Activated CD4-positive, alpha-beta T cell treated with anti-CD3 and anti-CD28 coated beads, Interleukin-2, amount 50 U/mL, for 24 hours (primary cell): ENCODE results near the gene GSDME.
"Not testable (repeated sequence)": the region's sequence is repeated elsewhere in the genome, so short reads cannot be mapped to it uniquely, and the experiment has no call there.

Source experiments
- DNase-seq, 2 donors: peaks; one replicate each; pipeline ENCODE4 v3.0.0-alpha.2; 2020; ENCODE audit warnings: low read depth in 1 of 2, low spot score in 1 of 2

GSDME gene

DNA sequence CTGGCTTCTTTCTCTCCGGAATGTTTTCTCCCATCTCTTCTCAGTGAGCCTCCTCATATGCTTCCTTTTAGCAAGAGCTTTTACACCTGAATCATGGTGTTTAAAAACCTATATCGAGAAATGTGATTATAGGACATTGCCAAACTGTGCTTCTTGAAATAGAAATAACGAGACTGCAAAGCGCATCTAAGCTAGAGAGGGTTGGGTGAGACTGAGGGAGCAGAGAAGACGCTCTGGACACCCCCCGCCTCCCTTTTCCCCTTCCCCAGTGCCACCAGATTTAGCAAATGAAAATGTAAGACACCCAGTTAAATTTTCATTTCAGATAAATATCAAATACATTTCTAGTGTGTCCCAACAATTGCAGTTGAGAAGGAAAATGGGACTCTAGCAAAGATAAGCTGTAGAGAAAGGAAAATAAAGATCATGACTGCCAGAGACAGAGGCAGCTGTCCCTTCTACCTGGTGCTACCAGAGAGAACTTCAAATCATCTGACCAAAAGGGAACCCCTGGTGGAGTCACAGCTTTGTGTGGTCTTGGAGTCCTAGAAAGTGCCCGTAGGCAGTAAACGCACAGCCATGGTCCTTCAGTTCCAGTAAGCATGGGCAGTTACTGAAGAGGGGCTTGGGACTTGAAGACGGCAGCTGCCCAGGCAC, 14.6 kb downstream of the GSDME start:
- no peak for DNase-seq

DNA sequence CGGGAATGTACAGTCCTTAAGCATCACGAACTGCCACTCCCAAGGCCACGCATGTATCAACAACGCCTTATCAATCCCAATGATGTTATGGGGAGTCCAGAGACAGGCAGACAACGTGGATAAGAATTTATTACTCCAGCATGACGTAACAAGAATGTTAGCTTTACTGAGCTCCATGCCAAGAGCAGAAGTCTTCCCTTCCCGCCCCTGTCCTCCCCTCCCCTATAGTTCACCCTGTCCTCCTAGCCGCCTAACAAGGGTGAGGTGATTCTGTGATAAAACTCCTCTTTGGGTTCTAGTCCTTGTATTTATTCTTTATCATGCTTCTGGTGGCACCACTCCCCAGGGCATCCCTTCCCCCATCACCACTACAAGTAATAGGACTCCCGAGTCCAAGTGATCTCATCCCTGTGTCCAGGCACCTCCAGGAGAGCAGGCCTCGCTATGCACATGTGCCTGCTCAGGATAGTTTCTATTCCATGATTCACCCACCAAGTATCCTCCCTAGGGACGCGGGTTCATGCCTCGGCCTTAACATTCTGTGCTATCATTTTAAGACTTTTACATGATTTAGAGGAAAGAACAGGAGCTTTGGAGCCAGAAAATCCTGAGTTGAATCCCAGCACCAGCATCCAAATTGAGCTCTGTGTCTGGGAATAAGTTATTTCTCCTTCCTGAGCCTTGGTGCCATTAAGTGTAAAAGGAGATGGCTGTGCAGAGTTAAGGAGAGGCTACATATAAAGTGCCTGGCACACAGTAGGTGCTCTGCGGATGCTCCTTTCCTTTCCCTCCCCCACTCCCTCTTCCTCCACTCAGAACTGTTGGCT, 15.4 kb downstream of the GSDME start:
- DNase-seq, result no peak

DNA sequence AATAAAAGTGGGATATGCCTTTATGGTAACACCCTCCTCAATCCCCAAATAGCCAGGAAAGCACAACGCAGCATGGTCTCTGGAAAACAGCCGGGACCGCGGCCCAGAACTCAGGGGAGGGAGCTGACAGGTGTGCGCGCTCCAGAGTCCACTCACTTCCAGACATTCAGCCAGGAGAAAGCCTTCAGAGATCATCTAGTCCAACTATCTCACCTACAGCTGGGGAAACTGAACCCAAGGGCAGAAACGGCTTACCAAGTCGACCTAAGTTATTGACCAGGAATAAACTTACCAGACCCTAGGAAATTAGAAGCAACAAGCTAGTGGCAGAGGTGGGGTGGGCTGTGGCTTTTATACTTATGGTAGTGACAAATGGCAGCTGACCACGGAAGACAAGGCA, 16.4 kb downstream of the GSDME start:
- no peak for DNase-seq

DNA sequence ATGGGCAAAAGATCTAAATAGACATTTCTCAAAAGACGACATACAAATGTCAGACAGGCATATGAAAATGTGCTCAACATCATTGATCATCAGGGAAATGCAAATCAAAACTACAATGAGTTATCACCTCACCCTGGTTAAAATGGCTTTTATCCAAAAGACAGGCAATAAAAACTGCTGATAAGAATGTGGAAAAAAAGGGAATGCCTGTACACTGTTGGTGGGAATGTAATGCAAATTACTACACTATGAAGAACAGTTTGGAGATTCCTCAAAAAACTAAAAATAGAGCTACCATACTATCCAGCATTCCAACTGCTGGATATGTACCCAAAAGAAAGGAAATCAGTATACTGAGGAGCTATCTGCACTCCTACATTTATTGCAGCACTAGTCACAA, 18.0 kb downstream of the GSDME start:
- no peak for DNase-seq

DNA sequence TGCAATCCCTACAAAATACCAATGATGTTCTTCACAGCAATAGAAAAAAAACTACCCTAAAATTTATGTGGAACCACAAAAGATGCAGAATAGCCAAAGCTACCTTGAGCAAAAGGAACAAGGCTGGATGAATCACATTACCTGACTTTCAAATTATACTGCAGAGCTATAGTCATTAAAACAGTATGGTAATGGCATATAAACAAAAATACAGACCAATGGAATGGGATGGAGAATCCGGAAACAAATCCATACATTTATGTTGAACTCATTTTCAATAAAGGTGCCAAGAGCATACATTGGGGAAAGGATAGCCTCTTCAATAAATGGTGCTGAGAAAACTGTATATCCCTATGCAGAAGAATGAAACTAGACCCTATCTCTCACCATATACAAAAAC, 18.7 kb downstream of the GSDME start:
- no peak for DNase-seq

DNA sequence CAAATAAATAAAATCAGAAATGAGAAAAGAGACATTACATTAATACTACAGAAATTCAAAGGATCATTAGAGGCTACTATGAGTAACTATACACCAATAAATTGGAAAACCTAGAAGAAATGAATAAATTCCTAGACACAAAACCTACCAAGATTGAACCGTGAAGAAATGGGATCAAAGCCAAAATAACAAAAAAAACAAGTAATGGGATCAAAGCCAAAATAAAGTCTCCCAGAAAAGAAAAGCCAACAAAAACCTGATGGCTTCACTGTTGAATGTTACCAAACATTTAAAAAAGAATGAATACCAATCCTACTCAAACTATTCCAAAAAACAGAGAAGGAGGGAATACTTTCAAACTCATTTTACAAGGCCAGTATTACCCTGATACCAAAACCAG, 20.0 kb downstream of the GSDME start:
- no peak for DNase-seq

DNA sequence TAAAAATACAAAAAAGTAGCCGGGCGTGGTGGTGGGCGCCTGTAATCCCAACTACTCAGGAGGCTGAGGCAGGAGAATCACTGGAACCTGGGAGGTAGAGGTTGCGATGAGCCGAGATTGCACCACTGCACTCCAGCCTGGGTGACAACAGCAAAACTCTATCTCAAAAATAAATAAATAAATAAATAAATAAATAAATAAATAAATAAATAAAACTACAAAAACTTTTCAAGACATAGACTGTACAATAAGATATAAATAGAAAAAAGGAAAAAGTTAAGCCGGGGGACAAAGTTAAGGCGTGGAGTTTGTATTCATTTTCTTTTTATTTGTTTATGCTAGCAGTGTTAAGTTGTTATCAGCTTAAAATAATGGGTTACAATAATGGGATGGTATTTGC, 21.7 kb downstream of the GSDME start:
- not testable (repeated sequence) for DNase-seq

DNA sequence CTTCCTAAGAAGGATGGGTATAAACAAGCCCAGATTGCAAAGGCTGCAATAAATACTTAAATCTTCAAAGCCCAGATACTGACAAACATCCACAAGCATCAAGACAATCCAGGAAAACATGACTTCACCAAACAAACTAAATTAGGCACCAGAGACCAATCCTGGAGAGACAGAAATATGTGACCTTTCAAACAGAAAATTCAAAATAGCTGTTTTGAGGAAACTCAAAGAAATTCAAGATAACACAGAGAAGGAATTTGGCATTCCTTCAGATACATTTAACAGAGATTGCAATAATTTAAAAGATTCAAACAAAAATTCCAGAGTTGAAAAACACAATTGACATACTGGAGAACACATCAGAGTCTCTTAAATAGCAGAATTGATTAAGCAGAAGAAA, 23.0 kb downstream of the GSDME start:
- no peak for DNase-seq

DNA sequence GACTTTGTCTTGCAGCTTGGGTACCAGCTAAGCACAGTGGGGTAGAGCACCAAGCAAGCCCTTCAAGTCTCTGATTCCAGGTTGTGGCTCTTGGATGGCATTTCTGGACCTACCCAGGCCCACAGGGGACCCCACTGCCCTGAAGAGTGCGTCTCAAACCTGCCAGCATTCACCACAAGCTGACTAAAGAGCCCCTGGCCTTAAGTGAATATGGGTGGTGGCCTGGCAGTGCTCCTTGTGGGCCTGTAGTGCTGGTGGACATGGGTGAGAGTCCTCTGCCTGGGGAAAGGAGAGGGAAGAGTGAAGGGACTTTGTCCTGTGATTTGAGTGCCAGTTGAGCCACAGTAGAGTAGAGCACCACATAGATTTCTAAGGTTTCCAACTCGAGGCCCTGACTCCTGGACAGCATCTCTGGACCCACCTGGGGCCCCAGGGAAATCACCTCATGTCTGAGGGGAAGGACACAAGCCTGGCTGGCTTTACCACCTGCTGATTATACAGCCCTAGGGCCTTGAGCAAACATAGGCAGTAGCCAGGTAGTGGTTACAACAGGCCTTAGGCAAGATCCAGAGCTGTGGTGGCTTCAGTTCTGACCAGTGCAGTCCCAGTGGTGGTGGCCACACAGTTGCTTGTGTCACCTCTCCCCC, 23.7 kb downstream of the GSDME start:
- no peak for DNase-seq

DNA sequence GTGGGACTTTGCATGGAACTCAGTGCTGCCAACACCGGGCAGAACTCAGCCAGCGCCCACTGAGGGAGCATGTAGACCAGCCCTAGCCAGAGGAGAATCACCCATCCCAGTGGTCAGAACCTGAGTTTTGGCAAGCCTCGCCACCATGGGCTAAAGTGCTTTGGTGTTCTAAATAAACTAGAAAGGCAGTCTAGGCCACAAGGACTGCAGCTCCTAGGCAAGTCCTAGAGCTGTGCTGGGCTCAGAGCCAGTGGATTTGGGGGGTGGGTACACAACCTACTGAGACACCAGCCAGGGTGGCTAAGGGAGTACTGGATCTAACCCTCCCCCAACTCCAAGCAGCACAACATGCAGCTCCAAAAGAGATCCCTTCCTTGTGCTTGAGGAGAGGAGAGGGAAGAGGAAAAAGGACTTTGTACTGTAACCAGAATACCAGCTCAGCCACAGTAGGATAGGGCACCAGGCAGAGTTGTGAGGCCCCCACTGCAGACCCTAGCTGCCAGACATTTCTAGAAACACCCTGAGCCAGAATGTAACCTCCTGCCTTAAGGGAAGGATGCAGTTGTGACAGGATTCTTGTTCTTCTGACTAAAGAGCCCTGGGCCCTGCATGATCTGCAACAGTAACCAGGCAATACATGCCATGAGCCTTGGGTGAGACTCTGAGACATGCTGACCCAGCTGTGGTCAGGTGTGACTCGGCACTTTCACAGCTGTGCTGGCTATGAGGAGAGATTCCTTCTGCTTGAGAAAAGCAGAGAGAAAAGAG, 24.4 kb downstream of the GSDME start:
- DNase-seq, result no peak

DNA sequence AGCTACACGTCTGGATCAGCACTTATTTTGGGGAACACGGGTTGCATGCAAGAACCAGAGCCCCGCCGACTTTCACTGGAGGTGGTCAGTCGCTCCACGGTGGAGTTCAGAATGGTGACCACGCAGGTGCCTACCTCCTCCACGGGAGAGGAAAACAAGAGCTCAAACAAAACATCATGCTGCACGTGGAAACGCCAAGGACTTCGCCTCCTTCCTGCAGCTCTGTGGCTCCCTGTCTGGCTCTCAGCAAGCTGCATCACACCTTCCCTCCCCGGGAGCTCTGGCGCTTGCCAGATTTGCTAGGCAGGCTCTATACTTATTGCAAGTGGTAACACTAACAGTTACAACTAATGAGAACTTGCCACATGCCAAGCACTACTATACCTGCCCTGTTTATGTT, 26.0 kb downstream of the GSDME start:
- no peak for DNase-seq

DNA sequence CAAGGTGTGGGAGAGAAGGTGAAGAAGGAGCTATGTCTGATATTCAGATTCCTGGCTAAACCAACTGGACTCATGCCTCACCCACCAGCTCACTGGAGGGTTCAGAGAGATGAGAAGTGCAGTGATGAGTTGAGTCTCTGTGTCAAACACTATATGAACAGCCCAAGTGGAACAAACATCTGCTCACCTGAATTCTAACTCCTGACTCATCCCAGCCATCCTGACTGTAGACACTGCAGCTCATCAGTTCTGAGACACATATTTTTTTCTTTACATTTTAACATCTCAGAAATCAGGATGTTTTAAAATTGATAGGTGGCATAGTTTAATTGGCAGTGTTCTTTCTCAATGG, 27.3 kb downstream of the GSDME start:
- no peak for DNase-seq

DNA sequence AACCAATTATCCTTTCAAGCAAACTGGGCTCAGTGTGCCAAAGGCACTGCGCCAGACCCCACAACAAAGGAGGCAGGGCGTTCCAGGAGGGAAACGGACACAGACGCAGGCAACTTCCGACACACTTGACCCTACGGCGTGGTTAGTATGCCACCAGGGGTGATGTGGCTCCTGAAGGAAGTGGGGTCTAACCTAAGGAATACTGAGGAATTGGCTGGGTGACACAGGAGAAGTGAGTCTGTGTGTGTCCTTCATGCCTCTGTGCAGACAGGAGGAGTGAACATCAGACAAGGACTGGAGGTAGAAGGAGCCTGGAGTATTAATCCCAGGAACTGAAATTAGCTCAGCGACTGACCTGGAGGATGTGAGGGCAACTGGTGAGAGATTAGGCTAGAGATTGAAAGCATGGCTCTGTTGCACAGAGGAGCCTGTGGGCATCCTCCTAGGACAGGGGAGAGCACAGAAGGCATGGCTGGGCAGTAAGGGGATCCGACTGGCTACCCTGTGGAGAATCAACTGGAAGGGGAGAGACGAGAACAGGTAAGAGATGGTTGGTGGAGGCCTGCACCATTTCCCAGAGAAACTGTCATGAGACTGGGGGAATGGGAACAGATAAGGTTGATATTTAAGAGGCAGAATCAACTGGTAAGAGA, 27.8 kb downstream of the GSDME start:
- DNase-seq, result no peak

DNA sequence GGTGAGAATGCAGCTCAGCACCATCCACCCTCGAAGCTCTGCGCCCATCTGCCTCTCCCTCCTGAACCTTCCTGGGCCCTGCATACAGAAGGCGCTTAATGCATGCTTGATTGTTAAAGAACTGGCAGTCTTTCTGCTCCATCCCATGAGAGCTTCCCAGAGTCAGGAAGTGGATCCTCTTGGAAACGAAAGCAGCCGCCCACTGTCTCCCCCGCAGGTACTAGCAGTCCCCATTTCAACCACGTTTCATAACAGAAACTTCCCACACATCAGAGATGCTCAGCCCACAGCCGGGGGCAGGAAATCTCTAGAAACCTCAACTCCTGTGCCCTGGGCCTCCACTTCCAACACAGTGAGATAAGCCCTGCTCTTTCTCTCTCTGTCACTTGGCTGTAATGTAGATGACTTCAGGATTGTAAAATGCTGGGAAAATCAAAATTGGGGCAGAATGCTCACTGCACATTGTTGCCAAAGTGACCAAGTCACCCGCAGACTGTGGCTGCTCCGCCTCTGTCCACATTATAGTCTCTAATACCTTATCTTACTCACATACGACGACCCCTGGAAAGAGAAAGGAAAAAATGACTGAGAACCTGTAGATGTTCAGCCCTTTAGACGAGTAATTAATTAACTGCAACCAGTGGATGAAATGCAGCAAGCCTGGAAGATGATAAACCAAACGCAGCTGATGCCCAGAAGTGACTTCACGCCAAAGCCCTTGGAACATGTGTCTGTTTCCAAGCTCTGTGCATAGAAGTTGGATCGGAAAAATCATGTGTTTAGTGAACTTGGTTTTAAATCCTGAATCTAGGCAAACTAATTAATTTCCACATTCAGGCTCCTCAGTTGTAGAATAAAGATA, 28.5 kb downstream of the GSDME start:
- DNase-seq, result no peak

DNA sequence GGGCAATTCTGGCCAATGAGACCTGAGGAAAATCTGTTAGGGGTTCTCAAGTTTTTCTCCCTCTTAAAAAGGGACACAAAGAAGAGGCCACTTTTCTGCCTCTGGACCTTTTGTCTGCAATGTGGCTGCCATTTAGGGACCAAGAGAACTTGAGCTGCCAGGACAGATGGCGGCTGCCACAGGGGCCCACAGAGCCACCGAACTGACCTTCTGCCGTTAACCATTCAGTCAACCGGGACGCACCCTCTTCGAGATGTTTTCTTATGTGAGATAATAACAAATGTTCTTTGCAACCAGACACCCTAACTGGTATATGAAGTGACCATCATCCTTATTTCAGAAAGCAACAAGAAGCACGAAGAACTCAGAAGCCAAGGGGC, 29.2 kb downstream of the GSDME start:
- no peak for DNase-seq

DNA sequence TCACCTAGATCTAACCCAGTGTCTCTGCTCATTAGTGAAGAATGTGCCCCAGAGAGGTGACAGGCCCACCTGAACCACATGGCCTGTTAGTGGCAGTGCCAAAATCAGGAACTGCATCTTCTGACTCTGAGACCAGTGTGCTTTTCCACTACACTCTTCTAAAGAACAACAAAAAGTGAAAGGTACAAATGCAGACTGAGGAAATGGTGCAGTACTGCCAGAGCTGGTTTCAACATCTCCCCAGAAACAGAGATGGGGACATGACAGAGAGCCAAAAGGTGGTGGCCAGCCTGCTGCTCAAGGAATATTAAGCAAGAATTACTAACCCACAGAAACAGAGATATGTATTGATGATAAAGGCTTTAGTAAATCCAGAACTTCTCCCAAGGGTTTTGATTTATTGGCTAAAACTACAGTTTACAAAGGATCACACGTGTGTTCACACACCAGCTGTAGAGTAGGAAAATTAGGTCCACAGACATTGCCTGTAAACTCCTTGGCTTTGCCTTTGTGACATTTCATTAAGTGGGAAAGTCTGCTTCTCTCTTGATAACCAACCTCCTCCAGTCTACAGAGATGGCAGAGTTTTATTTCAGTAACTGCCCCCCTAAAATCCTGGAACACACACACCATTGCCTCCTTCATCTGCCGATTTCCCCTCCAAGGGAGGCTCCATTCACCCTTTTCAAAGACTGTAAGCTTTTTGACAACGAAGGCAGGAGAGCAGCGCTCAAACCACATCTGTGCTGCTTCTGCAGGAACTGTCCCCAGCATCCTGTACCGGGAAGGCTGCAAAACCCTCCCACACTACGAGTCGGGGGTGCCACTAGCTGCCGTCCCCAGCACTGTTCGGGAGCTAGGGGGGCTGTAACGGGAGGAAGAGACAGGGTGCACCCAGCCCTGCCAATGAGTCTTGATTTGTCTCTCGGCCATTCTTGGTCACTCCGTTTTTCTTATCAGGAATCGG, 29.8 kb downstream of the GSDME start:
- DNase-seq, result no peak

DNA sequence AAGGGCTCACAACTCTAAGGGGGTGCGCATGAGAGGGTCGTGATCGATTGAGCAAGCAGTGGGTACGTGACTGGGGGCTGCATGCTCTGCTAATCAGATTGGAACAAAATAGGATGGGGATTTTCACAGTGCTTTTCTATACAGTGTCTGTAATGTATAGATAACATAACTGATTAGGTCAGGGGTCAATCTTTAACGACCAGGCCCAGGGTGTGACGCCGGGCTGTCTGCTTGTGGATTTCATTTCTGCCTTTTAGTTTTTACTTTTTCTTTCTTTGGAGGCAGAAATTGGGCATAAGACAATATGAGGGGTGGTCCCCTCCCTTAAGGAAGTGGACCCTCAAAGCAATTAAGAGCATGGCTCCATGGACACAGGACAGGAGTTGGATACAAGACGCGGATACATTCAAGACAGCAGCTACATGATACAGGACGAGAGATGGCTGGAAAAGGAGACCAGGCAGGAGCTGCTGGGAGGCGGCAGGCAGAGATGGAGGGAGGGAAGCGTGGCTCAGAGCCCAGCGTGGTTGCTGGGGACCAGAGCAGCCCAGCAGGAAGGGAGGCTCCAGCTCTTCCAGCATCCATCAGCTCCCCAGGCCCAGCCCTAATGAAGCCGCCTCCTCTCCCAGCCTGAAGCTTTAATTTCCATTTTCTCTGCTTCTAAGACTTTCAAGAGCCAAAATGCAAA, 31.6 kb downstream of the GSDME start:
- DNase-seq, result no peak

DNA sequence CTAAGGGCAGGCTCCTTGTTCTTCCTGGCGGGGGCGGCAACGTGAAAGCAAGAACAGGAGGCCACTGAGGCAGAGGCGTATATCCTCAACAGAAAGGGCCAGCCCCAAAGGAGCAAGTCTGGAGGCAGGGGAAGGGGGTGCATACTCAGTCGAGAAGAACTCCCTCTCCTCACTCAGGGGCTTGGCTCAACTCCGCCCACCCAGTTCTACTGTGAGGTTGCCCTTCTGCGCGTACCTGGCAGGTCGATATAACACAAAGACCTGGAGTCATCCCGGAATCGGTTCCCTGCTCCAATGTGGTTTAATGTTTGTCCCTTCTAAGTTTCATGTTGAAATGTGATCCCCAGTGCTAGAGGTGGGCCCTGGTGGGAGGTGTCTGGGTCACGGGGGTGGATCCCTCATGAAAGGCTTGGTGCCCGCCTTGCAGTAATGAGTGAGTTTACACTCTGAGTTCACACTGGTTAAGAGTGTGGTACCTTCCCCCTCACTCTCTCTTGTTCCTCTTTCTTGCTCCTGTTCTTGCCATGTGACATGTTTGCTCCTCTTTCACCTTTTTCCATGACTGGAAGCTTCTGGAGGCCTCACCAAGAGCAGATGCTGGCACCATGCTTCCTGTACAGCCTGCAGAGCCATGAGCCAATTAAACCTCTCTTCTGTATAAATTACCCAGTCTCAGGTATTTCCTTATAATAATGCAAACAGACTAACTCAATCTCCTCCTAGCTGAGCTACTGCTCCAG, 32.6 kb downstream of the GSDME start:
- no peak for DNase-seq
